Measurements from ENCODE around the gene CRIM1.

- no peak for TF ChIP-seq POLR2A (IDR thresholded peaks at IDR 0.05)
- no peak for TF ChIP-seq CTCF (IDR thresholded peaks at IDR 0.05)
- TF ChIP-seq POLR2AphosphoS5 (IDR thresholded peaks at IDR 0.05), result no peak
Measured at GRCh38 chr2:36566887-36567286, 211.3 kb downstream of the CRIM1 start.

Measured in suprapubic skin (tissue), 4 donors.